Measurements from ENCODE around the gene RNGTT. TPM values are rescaled to one million over a fixed set of nuclear protein-coding genes. Genes with fewer than 3 reads are reported as not detected.
"Not testable (repeated sequence)": the region's sequence is repeated elsewhere in the genome, so short reads cannot be mapped to it uniquely, and the experiment has no call there.

The RNGTT gene
- total RNA-seq, 1 experiment from 2014 or later = 40.8 TPM

DNA sequence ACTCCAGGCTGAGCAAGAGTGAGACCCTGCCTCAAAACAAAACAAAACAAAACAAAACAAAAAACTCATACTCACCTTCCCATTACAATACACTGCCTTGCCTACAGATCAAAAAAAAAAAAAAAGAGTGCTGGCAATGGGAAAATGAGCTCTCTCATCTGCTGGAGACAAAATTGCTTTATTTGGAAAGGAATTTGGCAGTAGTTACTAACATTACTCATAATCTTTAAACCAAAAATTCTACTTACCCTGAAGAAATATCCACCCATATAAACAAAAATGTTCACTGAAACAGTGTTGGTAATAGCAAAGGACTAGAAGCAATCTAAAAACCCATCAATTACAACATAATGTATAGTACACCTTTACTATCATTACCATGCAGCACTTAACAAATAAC lies 120.4 kb downstream of the RNGTT start:
- no peaks in the 10 kb centered on the region for H3K9me3 ChIP-seq (replicated peaks)
- no peak overlapping the region for H3K27ac ChIP-seq
- peaks cover 9% of the 10 kb centered on the region for H3K36me3 ChIP-seq
- no peak overlapping the region for H3K4me3 ChIP-seq
- no peak for DNase-seq
- no peaks in the 10 kb centered on the region for H3K4me1 ChIP-seq
- H3K27me3 ChIP-seq = no peaks in the 10 kb centered on the region

DNA sequence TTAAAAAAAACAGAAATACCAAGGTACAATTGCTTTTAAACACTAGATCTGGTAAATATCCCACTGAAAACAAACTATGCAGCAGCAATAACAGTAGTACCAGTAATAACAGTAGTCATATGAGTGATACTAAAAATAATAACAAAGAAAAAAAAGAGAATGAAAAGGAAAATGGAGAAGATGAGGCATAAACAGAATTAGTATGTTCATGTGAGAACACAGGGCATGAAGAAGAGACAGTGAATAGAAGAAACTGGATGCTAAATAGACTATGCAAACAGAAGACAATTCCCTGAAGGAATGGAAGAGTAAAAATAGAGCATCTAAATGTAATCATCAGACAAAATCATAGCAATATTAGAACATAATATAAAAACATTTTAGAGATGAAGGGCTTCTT lies 121.1 kb downstream of the RNGTT start:
- no peak overlapping the region for H3K4me3 ChIP-seq
- no peak overlapping the region for H3K27ac ChIP-seq
- no peak for DNase-seq
- peaks cover 9% of the 10 kb centered on the region for H3K36me3 ChIP-seq
- no peaks in the 10 kb centered on the region for H3K9me3 ChIP-seq (replicated peaks)
- H3K27me3 ChIP-seq = no peaks in the 10 kb centered on the region
- no peaks in the 10 kb centered on the region for H3K4me1 ChIP-seq

DNA sequence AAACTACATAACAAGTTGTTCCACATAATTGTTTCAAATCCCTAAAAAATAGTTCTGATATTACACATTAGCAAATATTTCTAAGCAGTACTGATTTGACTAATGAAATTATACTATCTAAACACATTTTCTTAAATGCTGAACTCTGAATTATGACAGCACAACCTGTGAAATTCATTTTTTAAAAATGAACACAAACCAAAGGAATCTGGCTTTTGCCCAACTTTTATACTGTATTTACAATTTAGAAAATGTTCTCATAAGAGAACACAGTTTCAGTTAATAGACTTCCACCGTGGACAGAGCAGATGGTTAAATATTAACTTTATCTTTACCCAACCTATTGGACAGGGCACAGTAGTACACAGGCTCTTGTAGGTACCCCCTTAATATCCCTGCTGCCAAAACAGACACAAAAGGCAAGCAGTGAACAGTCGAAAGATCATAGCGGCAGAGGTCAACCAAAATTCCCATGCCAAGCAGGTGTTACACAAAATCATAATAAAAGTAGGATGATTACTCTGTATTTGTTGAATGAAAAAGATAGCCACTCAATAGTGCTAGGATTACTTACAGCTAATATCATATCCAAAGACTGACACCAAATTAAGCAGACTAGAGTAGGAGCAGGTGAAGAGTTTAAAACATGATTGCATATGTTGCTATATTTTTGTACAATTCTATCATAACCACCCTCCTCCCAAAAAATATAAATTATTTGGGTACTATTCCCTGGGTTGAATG lies 122.5 kb downstream of the RNGTT start:
- H3K4me1 ChIP-seq = no peaks in the 10 kb centered on the region
- no peak overlapping the region for H3K4me3 ChIP-seq
- H3K27ac ChIP-seq = no peak overlapping the region
- no peaks in the 10 kb centered on the region for H3K27me3 ChIP-seq
- no peak for DNase-seq
- H3K9me3 ChIP-seq (replicated peaks) = no peaks in the 10 kb centered on the region
- H3K36me3 ChIP-seq = peaks cover 17% of the 10 kb centered on the region

DNA sequence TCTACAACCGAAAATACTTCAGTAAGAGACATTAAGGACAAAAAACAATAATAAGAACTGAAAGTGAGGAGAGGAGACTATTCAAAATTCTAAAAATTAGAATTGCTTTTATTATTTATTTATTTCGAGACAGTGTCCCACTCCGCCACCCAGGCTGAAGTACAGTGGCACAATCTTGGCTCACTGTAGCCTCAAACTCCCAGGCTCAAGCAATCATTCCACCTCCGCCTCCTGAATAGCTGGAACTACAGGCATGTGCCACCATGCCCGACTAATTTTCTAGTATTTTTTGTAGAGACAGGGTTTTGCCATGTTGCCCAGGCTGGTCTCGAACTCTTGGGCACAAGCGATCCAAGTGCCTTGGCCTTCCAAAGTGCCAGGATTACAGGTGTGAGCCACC lies 123.1 kb downstream of the RNGTT start:
- H3K27me3 ChIP-seq = no peaks in the 10 kb centered on the region
- DNase-seq = no peak
- no peak overlapping the region for H3K27ac ChIP-seq
- no peak overlapping the region for H3K4me3 ChIP-seq
- H3K36me3 ChIP-seq = peaks cover 17% of the 10 kb centered on the region
- no peaks in the 10 kb centered on the region for H3K4me1 ChIP-seq
- H3K9me3 ChIP-seq (replicated peaks) = no peaks in the 10 kb centered on the region; the same call in 1 of the 2 replicates

DNA sequence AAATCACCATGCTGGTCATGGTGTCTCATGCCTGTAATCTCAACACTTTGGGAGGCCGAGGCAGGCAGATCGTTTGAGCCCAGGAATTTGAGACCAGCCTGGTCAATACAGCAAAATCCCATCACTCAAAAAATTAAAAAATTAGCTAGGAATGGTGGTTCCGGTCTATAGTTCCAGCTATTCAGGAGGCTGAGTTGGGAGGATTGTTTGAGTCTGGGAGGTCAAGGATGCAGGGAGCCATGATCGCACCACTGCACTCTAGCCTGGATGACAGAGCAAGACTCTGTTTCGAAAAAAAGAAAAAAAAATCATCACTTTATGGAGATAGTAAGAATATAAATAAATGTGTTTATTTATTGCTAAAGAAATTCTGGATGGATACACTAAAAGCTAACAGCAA lies 124.1 kb downstream of the RNGTT start:
- H3K27ac ChIP-seq = no peak overlapping the region
- no peaks in the 10 kb centered on the region for H3K27me3 ChIP-seq
- no peak for DNase-seq
- no peaks in the 10 kb centered on the region for H3K4me1 ChIP-seq
- no peak overlapping the region for H3K4me3 ChIP-seq
- peaks cover 20% of the 10 kb centered on the region for H3K36me3 ChIP-seq
- peaks cover 2% of the 10 kb centered on the region for H3K9me3 ChIP-seq (replicated peaks)

DNA sequence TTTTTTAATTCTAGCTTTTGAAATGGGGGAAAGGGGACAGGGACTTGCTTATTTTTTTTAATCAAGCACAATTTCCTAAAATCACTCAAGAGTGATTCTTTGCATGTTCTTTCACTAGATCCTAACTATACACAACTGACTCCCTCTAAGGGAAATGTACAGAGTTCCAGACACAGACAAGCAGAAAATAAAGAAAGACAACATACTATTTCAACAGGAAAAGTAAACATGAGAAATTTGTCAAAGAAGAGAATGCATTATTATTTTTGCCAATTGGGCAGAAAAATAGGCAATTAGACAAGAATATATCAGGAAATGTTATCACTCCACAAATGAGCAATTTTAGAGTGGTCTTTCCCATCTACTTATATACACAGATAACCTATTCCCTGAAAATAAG lies 128.2 kb downstream of the RNGTT start:
- Histone ChIP-seq H3K4me3 (no peak overlapping the region), H3K36me3 (peaks cover 22% of the 10 kb centered on the region), H3K27me3 (no peaks in the 10 kb centered on the region), H3K27ac (no peak overlapping the region), H3K9me3 (replicated peaks) (peaks cover 23% of the 10 kb centered on the region), H3K4me1 (no peaks in the 10 kb centered on the region)
- no peak for DNase-seq

DNA sequence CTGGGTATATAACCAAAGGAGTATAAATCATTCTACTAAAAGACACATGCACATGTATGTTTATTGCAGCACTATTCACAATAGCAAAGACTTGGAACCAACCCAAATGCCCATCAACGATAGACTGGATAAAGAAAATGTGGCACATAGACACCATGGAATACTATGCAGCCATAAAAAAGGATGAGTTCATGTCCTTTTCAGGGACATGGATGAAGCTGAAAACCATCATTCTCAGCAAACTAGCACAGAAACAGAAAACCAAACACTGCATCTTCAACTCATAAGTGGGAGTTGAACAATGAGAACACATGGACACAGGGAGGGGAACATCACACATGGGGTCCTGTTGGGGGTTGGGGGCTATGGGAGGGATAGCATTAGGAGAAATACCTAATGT lies 130.3 kb downstream of the RNGTT start:
- not testable (repeated sequence) for H3K4me3 ChIP-seq, DNase-seq, H3K27me3 ChIP-seq, H3K4me1 ChIP-seq, H3K27ac ChIP-seq
- Histone ChIP-seq H3K36me3 (peaks cover 22% of the 10 kb centered on the region), H3K9me3 (replicated peaks) (peaks cover 29% of the 10 kb centered on the region)

DNA sequence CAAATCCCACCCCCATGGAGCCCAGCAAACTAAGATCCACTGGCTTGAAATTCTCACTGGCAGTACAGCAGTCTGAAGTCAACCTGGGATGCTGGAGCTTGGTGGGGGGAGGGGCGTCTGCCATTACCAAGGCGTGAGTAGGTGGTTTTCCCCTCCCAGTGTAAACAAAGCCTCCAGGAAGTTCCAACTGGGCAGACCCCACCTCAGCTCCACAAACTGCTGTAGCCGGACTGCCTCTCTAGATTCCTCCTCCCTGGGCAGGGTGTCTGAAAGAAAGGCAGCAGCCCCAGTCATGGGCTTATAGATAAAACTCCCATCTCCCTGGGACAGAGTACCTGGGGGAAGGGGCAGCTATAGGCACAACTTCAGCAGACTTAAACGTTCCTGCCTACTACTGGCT lies 135.8 kb downstream of the RNGTT start:
- H3K4me3 ChIP-seq, H3K4me1 ChIP-seq, H3K27me3 ChIP-seq, DNase-seq, H3K27ac ChIP-seq, H3K36me3 ChIP-seq: not testable (repeated sequence)
- H3K9me3 ChIP-seq (replicated peaks) = peaks cover 19% of the 10 kb centered on the region

DNA sequence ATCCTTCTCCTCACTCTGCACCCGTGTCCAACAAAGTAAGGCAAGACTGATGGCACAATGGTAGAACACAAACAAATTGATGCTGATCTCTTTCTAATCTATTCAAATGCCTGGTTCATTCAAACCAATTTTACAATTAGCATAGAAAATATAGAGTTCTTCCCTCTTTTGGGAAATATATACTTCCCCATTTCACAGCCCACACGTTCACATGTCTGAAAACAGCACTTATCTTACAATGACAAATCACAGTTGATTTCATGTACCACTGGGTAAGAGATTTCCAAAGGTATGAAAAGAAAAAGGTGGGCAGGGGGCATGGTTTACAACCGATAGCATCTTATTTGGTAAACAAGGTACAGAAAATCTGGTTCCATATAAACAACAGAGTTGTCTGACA lies 137.6 kb downstream of the RNGTT start:
- DNase-seq = no peak
- H3K4me1 ChIP-seq = no peaks in the 10 kb centered on the region
- H3K36me3 ChIP-seq = 0 out of 2 replicates have a peak, but pooled peaks cover 9% of the 10 kb centered on the region
- H3K27me3 ChIP-seq = no peaks in the 10 kb centered on the region
- H3K27ac ChIP-seq = no peak overlapping the region
- H3K9me3 ChIP-seq (replicated peaks) = peaks cover 13% of the 10 kb centered on the region; the same call in 1 of the 2 replicates
- no peak overlapping the region for H3K4me3 ChIP-seq

DNA sequence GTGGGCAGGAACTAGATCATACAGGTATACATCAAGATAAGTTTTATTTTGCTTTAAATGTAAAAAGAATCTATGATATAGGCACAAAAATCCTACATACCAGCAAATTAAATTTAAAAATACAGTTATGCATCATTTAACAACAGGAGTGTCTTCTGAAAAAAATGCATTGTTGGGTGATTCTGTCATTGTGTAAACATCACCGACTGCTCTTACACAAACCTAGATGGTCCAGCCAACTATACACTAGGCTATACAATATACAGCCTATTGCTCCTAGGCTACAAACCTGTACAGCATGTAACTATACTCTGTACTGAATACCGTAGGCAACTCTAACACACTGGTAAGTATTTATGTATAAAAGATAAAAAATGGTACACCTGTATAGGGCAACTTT lies 139.4 kb downstream of the RNGTT start:
- Histone ChIP-seq H3K27ac (no peak overlapping the region), H3K4me3 (no peak overlapping the region), H3K9me3 (replicated peaks) (peaks cover 10% of the 10 kb centered on the region; the same call in 1 of the 2 replicates), H3K27me3 (no peaks in the 10 kb centered on the region), H3K4me1 (no peaks in the 10 kb centered on the region), H3K36me3 (peaks cover 9% of the 10 kb centered on the region; the same call in 1 of the 2 replicates)
- DNase-seq = no peak

DNA sequence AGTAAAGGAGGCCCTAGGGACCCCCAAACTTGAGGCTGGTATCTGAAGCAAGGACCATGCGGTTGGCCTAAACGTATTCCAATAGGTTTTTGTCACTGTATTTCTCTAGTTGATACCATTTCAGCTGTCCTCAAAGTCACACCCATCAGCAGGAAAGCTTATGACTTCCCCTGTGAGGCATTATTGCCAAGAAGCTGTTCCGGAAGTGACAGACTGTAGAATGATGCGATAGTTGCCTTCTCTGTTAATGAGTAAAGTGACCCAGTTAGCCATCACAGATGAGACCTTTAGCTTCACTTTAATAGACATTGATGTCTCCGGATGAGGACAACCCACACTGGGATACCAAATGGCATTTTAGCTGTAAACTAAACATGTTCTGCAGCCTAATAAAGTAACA lies 147.9 kb downstream of the RNGTT start:
- H3K9me3 ChIP-seq (replicated peaks) = no peaks in the 10 kb centered on the region
- H3K27ac ChIP-seq = no peak overlapping the region
- no peaks in the 10 kb centered on the region for H3K4me1 ChIP-seq
- no peaks in the 10 kb centered on the region for H3K27me3 ChIP-seq
- H3K36me3 ChIP-seq = peaks cover 2% of the 10 kb centered on the region; the same call in 1 of the 2 replicates
- DNase-seq = no peak
- no peak overlapping the region for H3K4me3 ChIP-seq

DNA sequence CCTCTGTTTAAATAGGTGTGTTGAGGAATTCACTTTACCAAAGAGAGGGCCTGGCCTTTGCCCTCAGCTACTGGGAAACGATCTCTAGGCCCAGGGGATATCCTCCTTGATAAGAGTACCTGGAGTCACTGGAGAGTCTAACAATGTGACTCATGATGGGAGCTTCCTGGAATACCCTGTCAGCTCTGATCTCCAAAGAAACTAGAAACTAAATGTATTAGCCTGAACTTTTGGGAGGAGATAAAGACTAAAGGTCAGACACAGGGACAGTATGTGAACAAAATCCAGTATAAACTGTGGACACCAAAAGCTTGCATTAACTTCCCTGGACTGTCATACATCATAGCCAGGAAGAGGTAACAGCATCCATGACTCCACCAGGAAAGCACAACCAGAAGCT lies 148.5 kb downstream of the RNGTT start:
- no peak overlapping the region for H3K27ac ChIP-seq
- peaks cover 2% of the 10 kb centered on the region; the same call in 1 of the 2 replicates for H3K36me3 ChIP-seq
- no peaks in the 10 kb centered on the region for H3K4me1 ChIP-seq
- no peaks in the 10 kb centered on the region for H3K27me3 ChIP-seq
- DNase-seq = no peak
- no peak overlapping the region for H3K4me3 ChIP-seq
- H3K9me3 ChIP-seq (replicated peaks) = no peaks in the 10 kb centered on the region

DNA sequence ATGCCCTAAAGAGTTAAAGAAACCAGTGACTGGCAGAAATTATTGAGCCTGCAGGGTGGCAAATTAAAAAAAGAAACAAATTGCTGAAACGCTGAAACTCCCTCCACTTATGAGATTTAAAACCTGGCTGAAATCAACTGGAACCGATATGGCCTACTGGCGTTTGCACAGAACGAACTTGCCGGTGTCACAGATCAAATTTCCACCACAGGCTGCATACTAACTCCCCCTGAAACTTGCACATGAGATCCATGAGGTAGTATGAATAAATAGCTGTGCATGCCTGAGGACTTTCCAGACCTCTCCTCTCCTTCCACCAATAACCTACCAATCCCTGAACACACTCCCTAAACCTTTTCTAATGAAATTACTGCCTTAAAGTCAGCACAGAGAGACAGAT lies 150.4 kb downstream of the RNGTT start:
- Histone ChIP-seq H3K27ac (no peak overlapping the region), H3K4me3 (no peak overlapping the region), H3K27me3 (no peaks in the 10 kb centered on the region), H3K9me3 (replicated peaks) (no peaks in the 10 kb centered on the region), H3K36me3 (0 out of 2 replicates have a peak, but pooled peaks cover 5% of the 10 kb centered on the region), H3K4me1 (no peaks in the 10 kb centered on the region)
- DNase-seq = peak in 1 of 2 experiments; percentile 37

DNA sequence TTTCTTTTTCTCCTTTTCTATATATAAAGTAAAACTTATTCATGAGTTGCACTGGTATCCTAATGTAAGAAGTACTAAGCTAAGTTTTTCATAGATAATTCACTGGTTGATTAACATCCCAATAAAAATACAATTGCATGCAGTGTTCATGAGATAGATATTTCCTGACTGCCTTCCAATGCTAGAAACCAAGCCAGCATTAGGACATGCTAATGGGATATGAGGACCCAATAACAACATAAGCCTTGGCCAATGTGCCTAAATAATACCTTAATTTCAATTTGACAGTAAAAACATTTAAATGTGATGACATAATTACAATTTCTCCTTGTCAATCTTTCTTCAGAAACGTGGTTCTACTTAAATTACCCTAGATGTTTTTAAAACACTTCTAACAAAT lies 152.7 kb downstream of the RNGTT start:
- no peak for DNase-seq
- Histone ChIP-seq H3K27ac (no peak overlapping the region), H3K36me3 (0 out of 2 replicates have a peak, but pooled peaks cover 5% of the 10 kb centered on the region), H3K27me3 (no peaks in the 10 kb centered on the region), H3K9me3 (replicated peaks) (no peaks in the 10 kb centered on the region), H3K4me3 (no peak overlapping the region), H3K4me1 (no peaks in the 10 kb centered on the region)

DNA sequence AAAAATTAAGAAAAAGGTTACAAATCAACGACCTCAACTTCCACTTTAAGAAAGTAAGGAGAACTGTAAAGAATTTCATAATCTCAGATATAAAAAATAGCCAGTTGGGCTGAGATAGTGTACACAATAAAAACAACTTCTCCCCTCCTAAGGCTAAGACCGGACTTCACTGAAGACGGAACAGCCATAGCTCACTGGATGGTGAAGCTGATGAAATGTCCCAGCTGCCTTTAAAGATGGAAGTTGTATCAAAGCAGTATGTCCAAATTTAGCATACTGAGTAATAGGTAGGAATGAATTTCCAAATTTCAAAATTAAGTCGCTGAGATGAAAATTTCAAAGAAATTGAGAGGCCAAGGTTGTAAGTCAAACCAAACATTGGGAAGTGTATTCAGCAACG lies 153.3 kb downstream of the RNGTT start:
- Histone ChIP-seq H3K27me3 (no peaks in the 10 kb centered on the region), H3K9me3 (replicated peaks) (no peaks in the 10 kb centered on the region), H3K4me1 (no peaks in the 10 kb centered on the region), H3K36me3 (0 out of 2 replicates have a peak, but pooled peaks cover 3% of the 10 kb centered on the region), H3K4me3 (no peak overlapping the region), H3K27ac (no peak overlapping the region)
- no peak for DNase-seq

DNA sequence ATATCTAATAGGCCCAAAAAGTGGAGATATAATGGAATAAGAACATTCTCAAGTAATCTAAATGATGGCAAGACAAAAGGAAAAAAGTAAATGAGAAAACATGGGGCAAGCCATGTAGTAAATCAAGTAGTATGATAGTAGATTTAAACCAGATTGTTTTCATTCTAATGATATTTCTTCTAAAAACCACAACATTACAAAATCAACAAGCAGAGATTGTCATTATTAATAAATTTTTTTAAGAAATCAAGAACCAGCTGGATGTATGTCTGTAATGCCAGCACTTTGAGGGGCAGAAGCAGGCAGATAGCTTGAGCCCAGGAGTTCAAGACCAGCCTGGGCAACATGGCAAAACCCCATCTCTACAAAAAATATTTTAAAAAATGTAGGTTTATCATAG lies 155.0 kb downstream of the RNGTT start:
- H3K27me3 ChIP-seq = no peaks in the 10 kb centered on the region
- no peaks in the 10 kb centered on the region for H3K9me3 ChIP-seq (replicated peaks)
- no peak for DNase-seq
- H3K36me3 ChIP-seq = 0 out of 2 replicates have a peak, but pooled peaks cover 3% of the 10 kb centered on the region
- no peak overlapping the region for H3K27ac ChIP-seq
- no peaks in the 10 kb centered on the region for H3K4me1 ChIP-seq
- no peak overlapping the region for H3K4me3 ChIP-seq
